H1 (cell line): ENCODE data around the gene CILP. TPM values are rescaled to one million over a fixed set of nuclear protein-coding genes. Genes with fewer than 3 reads are reported as not detected.

Experiments used
- CHD1 ChIP-seq: IDR thresholded peaks from 2 replicates; pipeline ENCODE4 v1.6.1; 2012; ENCODE audit warnings: low read depth, low read length, improper control_type of control experiment
- RXRA ChIP-seq: IDR thresholded peaks from 2 replicates; pipeline ENCODE4 v1.6.1; 2011; ENCODE audit warnings: low read depth, mild to moderate bottlenecking, low read length, moderate library complexity; ENCODE audit not compliant: insufficient read depth
- SRF ChIP-seq: IDR thresholded peaks from 2 replicates; pipeline ENCODE4 v1.6.1; 2011; ENCODE audit warnings: mild to moderate bottlenecking, low read depth, low read length, moderate library complexity
- polyA plus RNA-seq, 7 experiments: library from polyadenylated mRNA; depleted of rRNA in 3 of 7; stranded (reverse) in 5 of 7; unstranded in 2 of 7; fragments of >200 nt in 5 of 7; fragments of 200-250 nt in 2 of 7; gene quantifications; 1 replicate in 5 of 7; 2 replicates in 1 of 7; 4 replicates in 1 of 7; pipeline versions ENCODE4 v1.2.1 to v1.2.3, GENCODE V29; 2011 to 2013; ENCODE audit warnings: missing spikeins in 2 of 7, mixed read lengths in 2 of 7
- total RNA-seq: library from RNA; stranded (reverse); fragmentation: NEBNext Ultra II Directional; extraction: Animal tissue kit (Norgen Biotek cat#: 25700); gene quantifications from 2 replicates; pipeline ENCODE4 v1.2.1, GENCODE V29; 2021
- TF ChIP-seq, protein P1 (sequence below): fragments of 300-600 bp; sonication (generic); IDR thresholded peaks from 2 replicates; pipeline ENCODE4 v1.7.1; 2012; ENCODE audit warnings: low read length, moderate library complexity, mild to moderate bottlenecking, inconsistent platforms; ENCODE audit not compliant: insufficient replicate concordance

Gene CILP
- total and polyA plus RNA-seq, 2 of the 8 experiments (the other 6 are each of a cell fraction or from before 2014, with no cell fraction given), result 0.02 TPM; not detected in 1

- TF ChIP-seq SRF (no peak), RXRA (no peak), CHD1 (no peak)
- TF ChIP-seq, protein P1, sequence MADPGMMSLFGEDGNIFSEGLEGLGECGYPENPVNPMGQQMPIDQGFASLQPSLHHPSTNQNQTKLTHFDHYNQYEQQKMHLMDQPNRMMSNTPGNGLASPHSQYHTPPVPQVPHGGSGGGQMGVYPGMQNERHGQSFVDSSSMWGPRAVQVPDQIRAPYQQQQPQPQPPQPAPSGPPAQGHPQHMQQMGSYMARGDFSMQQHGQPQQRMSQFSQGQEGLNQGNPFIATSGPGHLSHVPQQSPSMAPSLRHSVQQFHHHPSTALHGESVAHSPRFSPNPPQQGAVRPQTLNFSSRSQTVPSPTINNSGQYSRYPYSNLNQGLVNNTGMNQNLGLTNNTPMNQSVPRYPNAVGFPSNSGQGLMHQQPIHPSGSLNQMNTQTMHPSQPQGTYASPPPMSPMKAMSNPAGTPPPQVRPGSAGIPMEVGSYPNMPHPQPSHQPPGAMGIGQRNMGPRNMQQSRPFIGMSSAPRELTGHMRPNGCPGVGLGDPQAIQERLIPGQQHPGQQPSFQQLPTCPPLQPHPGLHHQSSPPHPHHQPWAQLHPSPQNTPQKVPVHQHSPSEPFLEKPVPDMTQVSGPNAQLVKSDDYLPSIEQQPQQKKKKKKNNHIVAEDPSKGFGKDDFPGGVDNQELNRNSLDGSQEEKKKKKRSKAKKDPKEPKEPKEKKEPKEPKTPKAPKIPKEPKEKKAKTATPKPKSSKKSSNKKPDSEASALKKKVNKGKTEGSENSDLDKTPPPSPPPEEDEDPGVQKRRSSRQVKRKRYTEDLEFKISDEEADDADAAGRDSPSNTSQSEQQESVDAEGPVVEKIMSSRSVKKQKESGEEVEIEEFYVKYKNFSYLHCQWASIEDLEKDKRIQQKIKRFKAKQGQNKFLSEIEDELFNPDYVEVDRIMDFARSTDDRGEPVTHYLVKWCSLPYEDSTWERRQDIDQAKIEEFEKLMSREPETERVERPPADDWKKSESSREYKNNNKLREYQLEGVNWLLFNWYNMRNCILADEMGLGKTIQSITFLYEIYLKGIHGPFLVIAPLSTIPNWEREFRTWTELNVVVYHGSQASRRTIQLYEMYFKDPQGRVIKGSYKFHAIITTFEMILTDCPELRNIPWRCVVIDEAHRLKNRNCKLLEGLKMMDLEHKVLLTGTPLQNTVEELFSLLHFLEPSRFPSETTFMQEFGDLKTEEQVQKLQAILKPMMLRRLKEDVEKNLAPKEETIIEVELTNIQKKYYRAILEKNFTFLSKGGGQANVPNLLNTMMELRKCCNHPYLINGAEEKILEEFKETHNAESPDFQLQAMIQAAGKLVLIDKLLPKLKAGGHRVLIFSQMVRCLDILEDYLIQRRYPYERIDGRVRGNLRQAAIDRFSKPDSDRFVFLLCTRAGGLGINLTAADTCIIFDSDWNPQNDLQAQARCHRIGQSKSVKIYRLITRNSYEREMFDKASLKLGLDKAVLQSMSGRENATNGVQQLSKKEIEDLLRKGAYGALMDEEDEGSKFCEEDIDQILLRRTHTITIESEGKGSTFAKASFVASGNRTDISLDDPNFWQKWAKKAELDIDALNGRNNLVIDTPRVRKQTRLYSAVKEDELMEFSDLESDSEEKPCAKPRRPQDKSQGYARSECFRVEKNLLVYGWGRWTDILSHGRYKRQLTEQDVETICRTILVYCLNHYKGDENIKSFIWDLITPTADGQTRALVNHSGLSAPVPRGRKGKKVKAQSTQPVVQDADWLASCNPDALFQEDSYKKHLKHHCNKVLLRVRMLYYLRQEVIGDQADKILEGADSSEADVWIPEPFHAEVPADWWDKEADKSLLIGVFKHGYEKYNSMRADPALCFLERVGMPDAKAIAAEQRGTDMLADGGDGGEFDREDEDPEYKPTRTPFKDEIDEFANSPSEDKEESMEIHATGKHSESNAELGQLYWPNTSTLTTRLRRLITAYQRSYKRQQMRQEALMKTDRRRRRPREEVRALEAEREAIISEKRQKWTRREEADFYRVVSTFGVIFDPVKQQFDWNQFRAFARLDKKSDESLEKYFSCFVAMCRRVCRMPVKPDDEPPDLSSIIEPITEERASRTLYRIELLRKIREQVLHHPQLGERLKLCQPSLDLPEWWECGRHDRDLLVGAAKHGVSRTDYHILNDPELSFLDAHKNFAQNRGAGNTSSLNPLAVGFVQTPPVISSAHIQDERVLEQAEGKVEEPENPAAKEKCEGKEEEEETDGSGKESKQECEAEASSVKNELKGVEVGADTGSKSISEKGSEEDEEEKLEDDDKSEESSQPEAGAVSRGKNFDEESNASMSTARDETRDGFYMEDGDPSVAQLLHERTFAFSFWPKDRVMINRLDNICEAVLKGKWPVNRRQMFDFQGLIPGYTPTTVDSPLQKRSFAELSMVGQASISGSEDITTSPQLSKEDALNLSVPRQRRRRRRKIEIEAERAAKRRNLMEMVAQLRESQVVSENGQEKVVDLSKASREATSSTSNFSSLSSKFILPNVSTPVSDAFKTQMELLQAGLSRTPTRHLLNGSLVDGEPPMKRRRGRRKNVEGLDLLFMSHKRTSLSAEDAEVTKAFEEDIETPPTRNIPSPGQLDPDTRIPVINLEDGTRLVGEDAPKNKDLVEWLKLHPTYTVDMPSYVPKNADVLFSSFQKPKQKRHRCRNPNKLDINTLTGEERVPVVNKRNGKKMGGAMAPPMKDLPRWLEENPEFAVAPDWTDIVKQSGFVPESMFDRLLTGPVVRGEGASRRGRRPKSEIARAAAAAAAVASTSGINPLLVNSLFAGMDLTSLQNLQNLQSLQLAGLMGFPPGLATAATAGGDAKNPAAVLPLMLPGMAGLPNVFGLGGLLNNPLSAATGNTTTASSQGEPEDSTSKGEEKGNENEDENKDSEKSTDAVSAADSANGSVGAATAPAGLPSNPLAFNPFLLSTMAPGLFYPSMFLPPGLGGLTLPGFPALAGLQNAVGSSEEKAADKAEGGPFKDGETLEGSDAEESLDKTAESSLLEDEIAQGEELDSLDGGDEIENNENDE, result no peak
These were observed 6.5 kb upstream of the CILP start (continued) for GRCh38 chr15:65217526-65218482.
